ENCODE data around the gene ZFR.
"Not testable (repeated sequence)": the region's sequence is repeated elsewhere in the genome, so short reads cannot be mapped to it uniquely, and the experiment has no call there.

ZFR gene

DNA sequence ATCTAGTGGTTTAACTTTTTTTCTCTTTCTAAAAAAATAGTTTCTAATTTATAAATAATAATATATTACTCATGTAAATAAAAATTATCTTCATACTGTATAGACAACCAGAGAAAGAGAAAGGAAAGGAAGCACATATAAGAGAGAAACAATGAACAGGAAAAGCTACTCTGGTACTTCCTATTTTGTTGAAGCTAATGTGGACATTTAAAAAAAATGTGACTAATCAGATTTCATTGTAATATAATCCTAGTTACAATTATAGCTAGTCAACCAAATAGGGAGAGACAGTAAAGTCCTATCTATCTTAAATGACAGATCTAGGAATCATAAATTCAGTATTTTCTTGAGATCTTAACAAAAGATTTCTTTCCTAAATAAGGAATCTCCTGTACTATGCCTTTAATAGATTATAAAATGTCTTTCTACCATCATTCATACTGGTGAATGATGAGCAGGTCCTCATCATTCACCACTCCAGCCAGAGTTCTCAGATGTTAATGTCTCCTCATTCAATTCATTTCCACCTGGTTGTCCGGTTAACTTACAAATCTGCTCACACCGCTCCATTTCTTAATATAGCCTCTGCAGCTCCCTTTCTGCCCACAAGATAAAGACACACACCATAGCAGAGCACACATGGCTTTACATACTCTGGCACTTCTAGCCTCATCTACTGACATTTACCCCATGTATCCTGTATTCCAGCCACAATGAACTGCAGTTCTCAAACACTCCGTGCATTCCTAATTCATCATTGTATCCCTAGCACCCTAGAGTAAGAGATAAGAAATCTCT lies 30.9 kb downstream of the ZFR start:
- no peak for DNase-seq (ENCODE audit: low read depth in 2 of 2)

GRCh38 chr5:32410630-32411029 lies 33.9 kb downstream of the ZFR start:
- no peak for DNase-seq (ENCODE audit: low read depth in 2 of 2)

GRCh38 chr5:32406650-32407049 lies 37.9 kb downstream of the ZFR start:
- DNase-seq (ENCODE audit: low read depth in 2 of 2), result no peak

- no peak for DNase-seq (ENCODE audit: low read depth in 2 of 2)
These were observed 39.0 kb downstream of the ZFR start for GRCh38 chr5:32405507-32405906.

- DNase-seq (ENCODE audit: low read depth in 2 of 2), result no peak
These were observed 40.8 kb downstream of the ZFR start for GRCh38 chr5:32403760-32404159.

DNA sequence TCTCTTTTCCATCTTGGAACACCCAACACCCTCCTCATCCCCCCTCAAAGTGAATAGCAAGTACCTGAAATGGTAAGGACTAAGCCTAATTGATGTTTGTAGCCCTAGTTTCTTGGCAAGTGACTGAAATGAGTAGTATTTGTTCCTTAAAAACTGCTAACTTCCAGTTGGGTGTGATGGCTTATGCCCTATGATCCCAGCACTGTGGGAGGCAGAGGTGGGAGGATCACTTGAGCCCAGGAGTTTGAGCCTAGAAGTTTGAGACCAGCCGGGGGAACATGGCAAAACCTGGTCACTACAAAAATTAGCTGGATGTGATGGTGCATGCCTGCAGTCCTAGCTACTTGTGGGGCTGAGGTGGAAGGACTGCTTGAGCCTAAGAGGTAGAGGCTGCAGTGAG lies 44.1 kb downstream of the ZFR start:
- DNase-seq (ENCODE audit: low read depth in 2 of 2), result no peak

DNA sequence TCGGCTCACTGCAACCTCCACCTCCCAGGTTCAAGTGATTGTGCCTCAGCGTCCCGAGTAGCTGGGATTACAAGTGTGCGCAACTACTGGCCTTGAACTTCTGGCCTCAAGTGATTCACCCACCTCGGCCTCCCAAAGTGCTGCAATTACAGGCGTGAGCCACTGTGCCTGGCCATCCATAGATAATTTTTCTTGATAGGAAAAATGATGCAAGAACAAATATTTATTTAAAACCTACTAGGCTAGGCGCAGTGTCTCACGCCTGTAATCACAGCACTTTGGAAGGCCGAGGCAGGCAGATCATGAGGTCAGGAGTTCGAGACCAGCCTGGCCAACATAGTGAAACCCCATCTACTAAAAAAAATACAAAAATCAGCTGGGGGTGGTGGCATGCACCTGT lies 45.8 kb downstream of the ZFR start:
- not testable (repeated sequence) for DNase-seq (ENCODE audit: low read depth in 2 of 2)

DNA sequence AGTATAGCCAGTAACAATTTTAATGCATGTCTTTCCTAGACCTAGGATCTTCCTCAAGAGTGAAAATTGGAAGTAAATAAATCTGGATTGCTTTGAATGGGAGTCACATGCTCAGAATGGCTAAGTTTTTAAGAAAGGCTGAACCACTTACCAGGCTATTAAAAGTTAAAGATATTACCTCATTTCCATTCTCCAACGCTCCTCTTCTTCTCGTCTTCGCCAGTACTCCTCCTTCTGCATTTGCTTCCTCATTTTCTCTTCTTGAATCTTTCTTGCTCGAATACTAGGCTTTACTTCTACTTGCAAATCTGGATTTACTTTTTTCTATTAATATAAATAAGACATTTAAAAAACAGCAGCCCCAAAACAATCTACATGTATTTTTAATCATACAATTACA lies 49.6 kb downstream of the ZFR start:
- DNase-seq (ENCODE audit: low read depth in 2 of 2), result no peak

- DNase-seq (ENCODE audit: low read depth in 2 of 2), result no peak
These were observed 52.5 kb downstream of the ZFR start for GRCh38 chr5:32392039-32392438.

GRCh38 chr5:32390819-32391591 lies 53.5 kb downstream of the ZFR start:
- DNase-seq (ENCODE audit: low read depth in 2 of 2), result no peak

DNA sequence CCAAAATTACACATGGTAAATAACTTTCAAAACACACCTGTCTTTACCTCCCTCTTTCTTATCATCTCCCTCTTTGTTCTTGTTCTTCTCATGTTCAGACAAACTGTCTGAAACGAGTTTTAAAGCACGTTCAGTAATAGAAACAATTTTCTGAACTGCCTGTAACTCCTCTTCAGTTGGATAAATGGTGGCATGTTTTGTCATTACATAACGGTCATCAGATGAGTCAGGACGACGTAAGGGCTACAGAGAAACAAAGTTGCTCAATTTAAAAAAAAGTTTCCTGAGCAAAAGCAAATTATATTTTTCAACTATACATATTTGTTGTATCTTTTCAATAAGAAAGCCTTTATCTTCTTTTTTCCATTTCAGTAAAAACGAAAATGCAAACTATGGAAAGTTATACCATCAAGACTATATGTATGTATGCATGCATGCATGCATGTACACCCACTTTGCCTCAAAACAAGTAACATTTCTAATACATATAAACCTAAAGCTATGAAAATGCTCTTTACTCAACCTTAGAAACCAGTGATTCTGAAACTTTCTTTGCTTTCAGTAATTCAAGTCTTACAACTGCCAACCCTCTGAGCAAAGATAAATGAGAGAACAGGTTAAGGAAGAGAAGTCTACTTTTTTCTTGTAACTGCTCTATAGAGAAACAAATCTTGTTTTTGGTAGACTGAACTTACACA lies 56.0 kb downstream of the ZFR start:
- DNase-seq (ENCODE audit: low read depth in 2 of 2), result no peak

DNA sequence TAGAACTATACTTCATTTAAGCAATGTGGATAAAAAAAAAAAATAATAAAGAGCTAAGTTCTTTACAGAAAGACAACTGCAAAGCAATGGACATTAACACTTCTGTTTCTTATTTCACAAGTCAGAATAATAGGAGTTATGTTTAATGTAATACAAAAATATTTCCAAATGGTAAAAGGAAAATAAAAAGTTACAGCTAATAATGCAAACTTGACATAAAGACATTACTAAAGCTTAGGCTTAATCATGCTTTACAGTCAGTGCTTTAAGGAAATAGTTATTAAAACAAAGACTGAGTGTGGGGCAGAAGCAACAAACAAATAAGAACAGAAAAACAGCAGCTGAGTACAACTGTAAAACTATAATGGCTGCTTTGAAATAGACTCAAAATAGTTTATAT lies 56.7 kb downstream of the ZFR start:
- no peak for DNase-seq (ENCODE audit: low read depth in 2 of 2)

DNA sequence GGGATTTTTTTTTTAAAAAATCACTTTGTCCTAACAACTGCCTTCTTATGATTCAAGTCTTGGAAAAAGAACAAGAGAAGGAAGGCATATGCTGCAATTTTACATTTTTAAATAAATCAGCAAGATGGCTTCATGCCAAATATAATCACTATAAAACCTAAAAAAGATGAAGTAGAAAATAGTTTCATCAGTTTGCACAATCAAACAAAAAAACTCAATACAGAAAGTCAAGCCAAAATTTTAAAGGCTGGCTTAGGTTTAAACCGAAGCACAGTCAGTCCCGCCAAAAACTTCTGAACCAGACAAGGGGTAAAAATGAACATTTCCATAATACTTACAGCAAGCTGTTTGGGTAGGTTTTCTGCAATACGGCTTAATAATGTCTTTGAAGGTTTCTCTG lies 57.3 kb downstream of the ZFR start:
- no peak for DNase-seq (ENCODE audit: low read depth in 2 of 2)

- DNase-seq (ENCODE audit: low read depth in 2 of 2), result no peak
These were observed 59.9 kb downstream of the ZFR start for GRCh38 chr5:32384621-32385020.

DNA sequence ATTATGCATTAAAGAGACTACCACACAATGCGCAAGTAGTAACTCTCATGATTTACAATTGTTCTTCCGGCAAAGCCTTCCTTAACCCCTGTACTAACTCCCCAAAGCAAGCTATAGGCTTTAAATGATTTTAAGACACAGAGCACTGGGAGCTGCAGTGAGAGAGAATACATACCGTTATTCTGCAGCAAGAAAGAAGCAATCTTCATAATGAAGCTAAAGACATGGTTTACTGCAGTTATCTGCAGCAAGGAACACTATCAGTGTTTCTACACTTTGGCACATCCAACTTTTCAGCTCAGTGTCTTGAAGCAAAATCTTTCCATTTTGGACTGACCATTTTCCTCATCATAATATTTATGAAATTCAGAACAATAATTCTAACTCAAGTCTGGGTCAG lies 61.0 kb downstream of the ZFR start:
- no peak for DNase-seq (ENCODE audit: low read depth in 2 of 2)

DNA sequence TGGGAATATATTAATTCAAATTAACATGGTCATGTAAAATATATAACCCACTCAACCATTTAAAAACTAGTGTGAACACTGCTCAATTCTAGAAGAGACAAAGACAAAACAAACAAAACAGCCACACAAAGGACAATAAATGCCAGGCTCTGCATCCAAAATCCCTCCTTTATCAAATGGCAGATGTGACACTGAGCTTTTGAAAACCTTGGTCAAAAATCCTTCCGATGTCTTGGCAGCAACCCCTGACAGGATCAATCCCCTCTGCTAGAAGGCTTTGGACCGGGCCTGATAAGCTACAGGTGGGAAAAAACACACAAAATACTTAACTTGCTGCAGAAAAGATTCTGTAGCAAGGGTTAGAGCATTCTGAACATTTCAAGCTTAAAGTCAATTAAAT lies 61.5 kb downstream of the ZFR start:
- no peak for DNase-seq (ENCODE audit: low read depth in 2 of 2)

- DNase-seq (ENCODE audit: low read depth in 2 of 2), result no peak
These were observed 65.1 kb downstream of the ZFR start for GRCh38 chr5:32379421-32379820.

GRCh38 chr5:32378966-32379365 lies 65.6 kb downstream of the ZFR start:
- no peak for DNase-seq (ENCODE audit: low read depth in 2 of 2)

DNA sequence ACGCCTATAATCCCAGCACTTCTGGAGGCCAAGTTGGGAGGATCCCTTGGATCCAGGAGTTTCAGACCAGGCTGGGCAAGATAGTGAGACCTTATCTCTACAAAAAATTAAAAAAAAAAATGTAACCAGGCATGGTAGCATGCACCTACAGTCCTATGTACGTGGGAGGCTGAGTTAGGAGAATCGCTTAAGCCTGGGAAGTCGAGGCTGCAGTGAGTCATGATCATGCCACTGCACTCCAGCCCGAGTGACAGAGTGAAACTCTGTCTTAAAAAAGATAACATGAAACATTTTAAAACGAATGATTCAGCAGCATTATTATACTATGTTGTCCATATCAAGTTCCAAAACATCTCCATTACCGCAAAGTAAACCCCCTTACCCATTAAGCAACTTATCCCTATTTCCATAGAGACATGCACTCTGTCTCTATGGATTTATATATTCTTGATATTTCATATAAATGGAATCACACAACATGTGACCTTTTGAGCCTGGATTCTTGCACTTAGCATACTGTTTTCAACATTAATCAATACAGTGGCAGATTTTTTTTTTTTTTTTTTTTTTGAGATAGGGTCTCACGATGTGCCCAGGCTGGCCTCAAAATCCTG lies 74.9 kb downstream of the ZFR start:
- no peak for DNase-seq (ENCODE audit: low read depth in 2 of 2)

GRCh38 chr5:32369032-32369431 lies 75.5 kb downstream of the ZFR start:
- no peak for DNase-seq (ENCODE audit: low read depth in 2 of 2)

DNA sequence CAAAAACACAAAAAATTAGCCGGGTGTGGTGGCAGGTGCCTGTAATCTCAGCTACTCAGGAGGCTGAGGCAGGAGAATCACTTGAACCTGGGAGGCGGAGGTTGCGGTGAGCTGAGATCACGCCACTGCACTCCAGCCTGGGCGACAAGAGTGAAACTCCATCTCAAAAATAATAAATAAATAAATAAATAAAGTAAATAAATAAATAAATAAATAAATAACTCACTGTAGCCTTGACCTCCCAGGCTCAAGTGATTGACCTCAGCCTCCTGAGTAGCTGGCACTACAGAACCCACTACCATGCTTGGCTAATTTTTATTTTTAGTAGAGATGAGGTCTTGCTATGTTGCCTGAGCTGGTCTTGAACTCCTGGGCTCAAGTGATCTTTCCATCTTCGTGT lies 77.3 kb downstream of the ZFR start:
- not testable (repeated sequence) for DNase-seq (ENCODE audit: low read depth in 2 of 2)

- no peak for DNase-seq (ENCODE audit: low read depth in 2 of 2)
These were observed 78.9 kb downstream of the ZFR start for GRCh38 chr5:32365623-32366022.
